GM21423 (cell line): ENCODE results near the gene HLA-DMA.
"Not testable (repeated sequence)": the region's sequence is repeated elsewhere in the genome, so short reads cannot be mapped to it uniquely, and the experiment has no call there.

ENCODE experiments used
- ATAC-seq: cut with Tn5 transposase; IDR thresholded peaks from one replicate; pipeline ENCODE4 v1.9.1; 2021; ENCODE audit warnings: mild to moderate bottlenecking, moderate library complexity; ENCODE audit not compliant: unreplicated experiment

The HLA-DMA gene

GRCh38 chr6:32954986-32955802 is 2.3 kb upstream of the HLA-DMA start:
- no peak for ATAC-seq

DNA sequence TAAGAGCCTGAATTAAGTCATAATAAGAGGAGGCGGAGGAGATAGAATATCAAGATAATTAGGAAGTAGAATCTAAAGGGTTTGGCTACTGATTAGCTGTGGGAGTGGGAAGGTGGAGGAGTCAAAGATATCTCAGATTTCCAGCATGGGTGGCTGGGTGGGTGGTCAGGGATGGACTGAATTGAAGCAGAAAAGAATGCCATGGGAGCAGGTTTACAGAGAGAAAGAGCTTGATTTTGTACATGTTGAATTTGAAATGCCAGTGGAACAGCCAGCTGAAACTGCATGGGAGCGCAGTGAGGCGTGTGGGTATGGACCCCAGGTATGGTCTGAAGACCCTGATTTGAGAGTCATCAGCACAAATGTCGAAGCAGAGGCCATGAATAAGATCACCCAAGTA is 1.4 kb upstream of the HLA-DMA start:
- no peak for ATAC-seq

GRCh38 chr6:32953775-32954174 is 878 bp upstream of the HLA-DMA start:
- ATAC-seq, result no peak

- ATAC-seq, result no peak
These were observed 2.4 kb downstream of the HLA-DMA start for GRCh38 chr6:32950449-32950848.

GRCh38 chr6:32950010-32950409 is 2.9 kb downstream of the HLA-DMA start:
- ATAC-seq, result no peak

GRCh38 chr6:32949113-32949512 is 3.8 kb downstream of the HLA-DMA start:
- no peak for ATAC-seq

GRCh38 chr6:32947552-32948465 is 5.1 kb downstream of the HLA-DMA start:
- no peak for ATAC-seq

GRCh38 chr6:32946893-32947292 is 6.0 kb downstream of the HLA-DMA start:
- ATAC-seq, result no peak

DNA sequence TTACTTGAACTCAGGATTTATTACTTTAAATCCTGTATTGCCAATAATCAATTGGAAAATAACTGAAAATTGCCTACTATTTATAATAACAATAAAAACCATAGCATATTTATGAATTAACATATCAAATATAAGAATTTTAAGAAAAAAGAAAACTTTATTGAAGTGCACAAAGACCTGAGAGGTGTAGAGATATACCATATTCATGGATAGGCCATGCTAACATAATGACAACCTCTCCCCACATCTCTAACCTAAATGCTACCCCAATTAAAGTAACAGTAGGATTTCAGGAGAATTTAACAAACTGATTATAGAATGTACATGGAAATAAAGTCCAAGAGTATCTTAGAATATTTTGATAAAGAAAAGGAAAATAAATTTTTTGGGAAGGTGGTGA is 6.9 kb downstream of the HLA-DMA start:
- no peak for ATAC-seq

- ATAC-seq, result no peak
These were observed 7.7 kb downstream of the HLA-DMA start for GRCh38 chr6:32945108-32945760.

GRCh38 chr6:32943864-32944649 is 8.8 kb downstream of the HLA-DMA start:
- ATAC-seq, result peak; percentile 41

DNA sequence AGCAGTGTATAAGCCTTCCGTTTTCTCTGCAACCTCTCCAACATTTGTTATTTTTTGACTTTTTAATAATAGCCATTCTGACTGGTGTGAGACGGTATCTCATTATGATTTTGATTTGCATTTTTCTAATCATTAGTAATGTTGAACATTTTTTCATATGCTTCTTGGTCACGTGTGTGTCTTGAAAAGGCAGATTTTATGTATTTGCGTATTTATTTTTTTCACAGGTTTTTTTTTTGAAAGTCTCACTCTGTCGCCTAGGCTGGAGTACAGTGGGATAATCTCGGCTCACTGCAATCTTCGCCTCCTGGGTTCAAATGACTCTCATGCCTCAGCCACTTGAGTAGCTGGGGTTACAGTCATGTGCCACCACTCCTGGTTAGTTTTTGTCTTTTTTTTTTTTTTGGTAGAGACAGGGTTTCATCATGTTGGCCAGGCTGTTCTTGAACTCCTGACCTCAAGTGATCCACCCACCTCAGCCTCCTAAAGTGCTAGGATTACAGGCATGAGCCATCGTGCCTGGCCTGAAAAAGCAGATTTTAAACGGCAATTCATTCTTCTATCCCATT is 10.3 kb downstream of the HLA-DMA start:
- not testable (repeated sequence) for ATAC-seq

DNA sequence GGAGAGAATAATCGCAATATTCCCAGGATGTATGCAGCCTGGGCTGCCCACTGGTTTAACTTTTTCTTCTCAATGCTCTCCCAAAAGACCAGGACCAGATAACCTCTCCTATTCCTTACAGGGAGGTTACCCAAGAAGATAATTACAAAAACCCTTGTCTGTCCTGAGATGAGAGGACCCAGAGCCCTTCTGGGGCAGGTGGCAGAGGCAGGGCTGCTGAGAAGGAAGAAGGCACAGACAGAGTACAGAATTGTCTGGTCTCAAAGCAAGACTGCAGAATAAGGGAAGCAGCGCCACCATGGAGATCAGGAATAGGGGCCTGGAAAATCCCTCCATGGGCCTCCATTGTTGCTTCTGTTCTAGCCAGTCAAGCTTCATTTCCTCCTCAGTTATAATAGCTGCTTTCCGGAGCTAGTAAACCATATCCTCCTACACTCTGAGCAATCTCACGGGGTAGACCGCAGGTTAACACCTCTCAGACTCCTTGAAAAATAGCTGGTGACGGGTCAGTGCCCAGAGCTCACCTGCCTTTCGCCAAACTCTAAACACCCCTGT is 11.6 kb downstream of the HLA-DMA start:
- peak; percentile 53 for ATAC-seq

DNA sequence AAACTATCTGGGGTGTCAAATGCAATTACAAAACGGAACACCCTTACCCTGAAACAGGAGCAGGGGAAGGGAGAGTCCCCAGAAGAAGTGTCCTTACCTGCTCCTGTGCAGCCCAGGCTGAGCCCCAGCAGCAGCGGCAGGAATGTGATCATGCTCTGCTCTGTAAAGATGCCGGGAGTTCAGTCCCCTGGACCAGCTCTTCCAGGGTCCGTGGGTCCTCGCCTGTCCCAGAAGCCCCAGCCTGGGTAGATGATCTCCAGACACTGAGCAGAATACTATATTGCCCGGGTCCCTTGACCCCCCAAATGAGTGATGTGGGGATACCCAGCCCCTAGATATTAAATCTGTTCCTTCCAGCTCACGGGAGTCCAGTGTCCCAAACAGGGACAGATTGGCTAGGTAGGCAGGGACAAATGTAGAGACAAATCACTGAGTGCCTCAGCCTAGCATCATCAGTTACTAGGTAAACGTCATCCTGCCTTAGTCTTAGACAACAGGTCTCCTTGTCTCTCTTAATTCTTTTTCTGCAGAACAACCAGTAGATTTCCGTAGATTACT is 12.2 kb downstream of the HLA-DMA start, which contains the start of gene HLA-DMB:
Gene HLA-DMB (minus strand): TSS at position 373 of the 558 bp plus-strand sequence. CDS start 221 bp downstream, at position 152.
- peak; percentile 38 for ATAC-seq

GRCh38 chr6:32938494-32938893 is 14.4 kb downstream of the HLA-DMA start:
- ATAC-seq, result no peak

DNA sequence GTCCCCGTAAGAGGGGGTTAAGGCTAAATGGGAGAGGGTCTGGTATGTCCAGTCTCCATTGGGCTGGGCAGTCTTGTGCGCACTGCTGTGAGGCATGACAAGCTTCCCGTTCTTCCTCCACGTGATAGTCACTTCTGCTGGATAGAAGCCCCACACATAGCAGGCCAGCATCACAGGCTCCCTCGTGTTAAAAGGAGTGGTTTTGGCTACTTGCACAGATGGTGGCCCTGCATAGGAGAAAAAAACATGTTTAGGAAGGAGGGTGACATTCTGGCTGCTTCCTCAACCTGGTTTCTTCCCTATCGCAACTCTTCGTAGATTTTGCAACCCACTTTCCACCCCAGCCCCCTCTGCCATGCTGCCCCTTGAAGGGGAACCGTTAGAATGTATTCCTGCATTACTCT is 15.7 kb downstream of the HLA-DMA start:
- no peak for ATAC-seq

DNA sequence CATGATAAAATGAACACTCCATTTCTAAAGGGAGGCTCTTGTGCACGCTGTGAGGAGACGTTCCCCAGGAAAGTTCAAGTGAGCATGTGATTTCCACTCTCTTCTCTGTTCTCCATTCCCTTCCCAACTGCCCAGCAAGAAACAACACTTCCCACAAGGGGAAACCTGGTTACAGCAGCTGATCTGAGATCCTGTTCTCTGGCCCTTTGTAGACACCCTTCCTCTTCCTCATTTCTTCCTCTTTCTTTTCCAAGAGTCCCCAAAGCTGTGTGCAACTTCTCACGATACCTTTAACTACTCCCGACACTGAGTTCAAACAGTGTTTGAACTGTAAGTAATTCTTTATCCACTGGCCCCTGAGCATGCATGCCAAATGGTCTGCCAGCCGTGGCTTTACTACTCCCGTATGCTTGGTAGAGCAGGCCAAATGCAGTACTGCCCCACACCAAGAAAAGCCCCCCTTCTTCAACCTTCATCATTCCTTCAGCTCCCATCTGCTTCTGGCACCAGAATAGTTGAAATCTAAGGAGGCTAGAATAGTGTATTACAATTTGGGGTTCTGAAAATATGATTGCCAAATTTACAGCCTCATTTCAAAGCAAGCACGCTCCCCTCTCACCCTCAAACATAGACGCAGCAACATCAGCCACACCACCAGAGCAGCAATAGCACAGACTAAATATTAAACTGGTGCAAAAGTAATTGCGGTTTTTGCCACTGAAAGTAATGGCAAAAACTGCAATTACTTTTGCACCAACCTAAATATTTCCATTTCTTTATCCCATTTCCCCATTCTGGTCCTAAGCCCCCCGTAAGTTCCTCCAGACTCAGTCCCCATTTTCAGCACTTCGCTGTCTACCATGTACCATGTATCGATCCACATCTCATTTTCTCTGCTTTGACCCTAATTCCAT is 16.4 kb downstream of the HLA-DMA start:
- no peak for ATAC-seq

DNA sequence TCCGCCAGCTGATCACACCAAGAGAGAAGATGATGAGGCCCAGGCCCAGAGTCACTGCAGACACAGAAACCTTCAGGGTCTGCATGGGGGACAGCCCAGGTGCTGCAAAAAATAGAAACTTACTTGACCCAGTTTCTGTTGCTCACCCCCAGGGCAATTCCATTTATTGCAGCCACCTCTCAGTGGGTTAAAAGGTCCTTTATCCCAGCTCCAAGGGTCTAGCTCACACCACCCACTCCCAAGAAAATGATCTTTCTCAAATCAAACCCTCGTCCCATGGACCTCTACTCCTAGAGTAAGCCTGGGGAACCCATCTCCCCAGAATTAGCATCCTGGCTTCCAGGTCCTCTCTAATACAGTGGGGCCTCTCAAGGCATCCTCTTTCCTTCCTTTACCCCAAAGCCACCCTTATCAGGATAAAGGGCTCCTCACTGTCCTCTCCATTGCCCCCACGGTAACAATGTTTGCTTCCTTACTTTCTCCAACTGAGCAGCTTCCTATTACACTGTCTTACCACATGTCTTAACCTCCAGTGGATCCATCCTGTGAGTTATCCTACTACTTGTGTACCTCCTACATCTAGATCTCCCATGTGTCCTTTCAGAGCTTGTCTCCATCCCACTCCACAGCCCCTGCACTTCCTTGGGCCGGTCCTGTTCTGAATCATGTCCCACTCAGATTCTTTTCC is 17.2 kb downstream of the HLA-DMA start:
- no peak for ATAC-seq
